Measurements from ENCODE around the gene SMIM44. TPM values are rescaled to one million over a fixed set of nuclear protein-coding genes. Genes with fewer than 3 reads are reported as not detected.
"Not testable (repeated sequence)": the region's sequence is repeated elsewhere in the genome, so short reads cannot be mapped to it uniquely, and the experiment has no call there.

SMIM44 gene
- total RNA-seq, 2 donors from 2014 or later: not detected

DNA sequence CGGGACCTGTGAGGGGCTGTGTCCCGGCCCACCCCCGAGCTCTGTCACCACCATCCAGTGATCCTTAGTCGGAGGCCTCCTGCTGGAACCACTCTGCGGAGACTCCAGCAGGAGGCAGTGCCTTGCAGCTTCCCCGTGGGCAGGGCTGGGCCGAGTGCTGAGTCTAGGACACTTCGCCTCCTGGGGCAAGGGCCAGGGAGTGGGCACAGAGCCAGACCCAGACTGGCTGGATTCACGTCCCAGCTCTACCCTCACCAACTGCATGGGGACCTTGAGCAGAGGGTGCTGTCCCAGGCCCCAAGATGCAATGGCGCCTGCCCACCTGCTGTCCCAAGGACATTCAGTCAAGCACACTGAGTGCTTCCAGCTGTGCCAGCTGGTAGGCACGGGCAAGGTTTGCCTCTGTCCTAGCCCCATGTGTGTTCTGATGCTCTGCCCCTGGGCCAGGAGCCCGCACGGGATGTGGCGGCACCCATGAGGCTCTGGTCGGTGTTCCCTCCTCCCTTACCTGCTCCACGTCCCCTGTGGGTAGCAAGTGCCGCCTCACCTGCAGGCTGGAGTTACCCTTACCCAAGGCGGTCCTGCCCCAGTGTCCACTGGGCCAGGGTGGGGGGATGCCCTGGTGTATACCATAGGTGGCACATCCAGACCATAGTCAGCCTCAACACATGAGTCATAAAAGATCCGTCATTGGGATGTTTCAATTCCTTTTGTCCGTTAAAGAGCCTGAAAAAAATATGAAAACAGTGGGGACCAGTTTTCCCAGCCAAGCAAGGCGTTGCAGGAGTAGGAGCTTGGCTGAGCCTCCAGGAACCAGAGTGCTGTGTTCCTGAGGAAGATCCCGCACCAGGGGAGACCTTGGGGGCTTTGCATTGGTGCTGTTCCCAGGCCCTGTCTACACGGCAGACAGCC lies 30.2 kb upstream of the SMIM44 start:
- DNase-seq (no peak), ATAC-seq (replicated peaks in 1 of 2) (no peak)
- Mint-ChIP-seq H3K27me3 (ENCODE audit: low read depth) (no peaks in the 10 kb centered on the region), H3K36me3 (ENCODE audit: insufficient read depth in 2 of 2) (peaks cover 1 to 4% of the 10 kb centered on the region in 2 donors), H3K4me1 (ENCODE audit: low read depth) (peaks cover 42% of the 10 kb centered on the region), H3K9me3 (no peaks in the 10 kb centered on the region), H3K27ac (no peak overlapping the region), H3K4me3 (no peak overlapping the region)

DNA sequence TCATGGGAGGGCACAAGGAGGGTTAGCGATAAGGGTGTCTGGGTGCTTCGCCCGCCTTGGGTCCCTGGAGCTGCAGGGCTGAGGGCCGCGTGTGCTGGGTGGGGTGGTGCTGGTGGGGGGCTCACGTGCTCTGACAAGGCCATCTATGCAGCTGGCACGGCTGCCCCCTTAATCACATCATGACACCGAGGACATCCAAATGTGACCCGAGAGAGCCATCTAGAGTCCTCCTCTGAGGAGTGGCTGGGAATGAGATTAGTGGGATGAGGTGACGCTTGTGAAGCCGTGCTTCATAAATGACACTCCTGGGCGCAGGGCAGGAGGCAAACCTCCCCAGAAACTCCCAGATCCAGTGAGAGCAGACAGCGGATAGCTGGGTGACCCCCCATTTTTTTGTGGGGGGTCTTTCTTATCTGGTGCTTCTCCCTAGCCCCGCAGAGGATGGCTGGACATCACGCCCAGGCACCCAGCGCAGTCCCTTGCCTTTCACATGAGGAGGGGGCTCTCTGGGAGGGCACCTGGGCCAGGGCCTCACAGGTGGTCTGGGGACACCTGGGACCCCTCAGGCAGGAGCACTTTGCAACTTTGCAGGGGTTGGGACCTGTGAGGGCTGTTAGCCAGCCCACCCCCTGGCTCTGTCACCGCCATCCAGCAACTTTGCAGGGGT lies 29.5 kb upstream of the SMIM44 start:
- Mint-ChIP-seq H3K27me3 (ENCODE audit: low read depth) (no peaks in the 10 kb centered on the region), H3K9me3 (no peaks in the 10 kb centered on the region), H3K36me3 (ENCODE audit: insufficient read depth in 2 of 2) (peaks cover 1 to 4% of the 10 kb centered on the region in 2 donors), H3K4me1 (ENCODE audit: low read depth) (peaks cover 47% of the 10 kb centered on the region), H3K4me3 (no peak overlapping the region), H3K27ac (no peak overlapping the region)
- DNase-seq: no peak
- no peak for ATAC-seq (replicated peaks in 1 of 2)

DNA sequence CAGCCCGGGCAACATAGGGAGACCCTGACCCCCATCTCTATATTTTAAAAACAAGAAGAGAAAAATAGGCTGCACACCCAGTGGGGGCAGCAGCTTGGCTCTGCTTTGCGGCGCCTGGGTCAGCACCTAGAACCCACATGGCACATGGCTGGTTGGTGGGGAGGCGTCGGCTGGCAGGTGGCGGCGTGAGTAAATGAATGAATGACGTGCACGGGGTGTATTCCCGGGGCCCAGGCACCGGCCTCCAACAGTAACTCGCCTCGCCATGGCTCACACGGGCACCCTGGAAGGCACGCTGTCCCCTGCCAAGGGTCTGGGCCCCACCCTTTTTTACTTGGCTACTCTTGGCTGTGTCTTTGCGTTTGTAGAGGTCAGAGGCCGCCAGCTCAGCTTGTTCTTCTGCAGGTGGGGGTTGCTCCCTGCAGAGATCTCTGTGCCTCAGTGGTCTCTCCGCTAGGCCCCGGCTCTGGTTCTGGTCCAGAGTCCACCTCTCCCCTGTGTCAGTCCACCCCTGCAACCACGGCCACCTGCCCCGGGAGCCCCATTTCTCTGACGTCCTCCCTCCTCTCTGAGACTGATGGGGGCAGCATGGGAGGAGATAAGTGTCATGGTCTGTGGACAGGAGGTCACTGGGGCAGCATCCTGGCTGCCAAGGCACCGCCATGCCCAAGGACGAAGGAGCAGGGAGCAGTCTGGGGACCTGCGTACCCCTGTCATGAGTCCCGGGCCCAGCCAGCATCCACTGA lies 28.4 kb upstream of the SMIM44 start:
- H3K36me3 Mint-ChIP-seq (ENCODE audit: insufficient read depth in 2 of 2): peaks cover 8 to 9% of the 10 kb centered on the region in 2 donors
- peaks cover 52% of the 10 kb centered on the region for H3K4me1 Mint-ChIP-seq (ENCODE audit: low read depth)

DNA sequence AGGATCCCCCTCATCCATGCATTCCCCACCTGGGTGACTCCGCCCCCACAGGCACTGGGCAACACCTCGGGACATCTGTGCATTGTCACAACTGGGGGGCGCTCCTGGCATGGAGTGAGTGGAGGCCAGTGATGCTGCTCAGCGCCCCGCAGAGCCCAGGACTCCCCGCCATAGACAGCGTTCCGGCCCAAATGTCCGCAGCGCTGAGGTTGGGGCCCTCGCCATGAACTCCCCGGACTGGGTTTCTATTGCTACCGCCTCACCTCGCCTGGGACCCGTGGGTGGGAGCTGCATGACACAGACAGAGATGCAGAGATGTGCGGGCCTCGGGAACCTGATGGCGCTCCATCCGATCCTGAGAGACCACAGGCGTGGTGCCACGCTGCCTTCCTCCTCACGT lies 27.5 kb upstream of the SMIM44 start:
- ATAC-seq (replicated peaks in 1 of 2): no peak
- Mint-ChIP-seq H3K4me3 (no peak overlapping the region), H3K27ac (no peak overlapping the region), H3K9me3 (no peaks in the 10 kb centered on the region), H3K4me1 (ENCODE audit: low read depth) (peaks cover 45% of the 10 kb centered on the region), H3K36me3 (ENCODE audit: insufficient read depth in 2 of 2) (peaks cover 8 to 10% of the 10 kb centered on the region in 2 donors), H3K27me3 (ENCODE audit: low read depth) (no peaks in the 10 kb centered on the region)
- no peak for DNase-seq

More for the DNA sequence above, 28.4 kb upstream of the SMIM44 start:
- no peak overlapping the region for H3K4me3 Mint-ChIP-seq
- DNase-seq: no peak
- H3K27ac Mint-ChIP-seq: no peak overlapping the region
- H3K9me3 Mint-ChIP-seq: no peaks in the 10 kb centered on the region
- H3K27me3 Mint-ChIP-seq (ENCODE audit: low read depth): no peaks in the 10 kb centered on the region
- no peak for ATAC-seq (replicated peaks in 1 of 2)

DNA sequence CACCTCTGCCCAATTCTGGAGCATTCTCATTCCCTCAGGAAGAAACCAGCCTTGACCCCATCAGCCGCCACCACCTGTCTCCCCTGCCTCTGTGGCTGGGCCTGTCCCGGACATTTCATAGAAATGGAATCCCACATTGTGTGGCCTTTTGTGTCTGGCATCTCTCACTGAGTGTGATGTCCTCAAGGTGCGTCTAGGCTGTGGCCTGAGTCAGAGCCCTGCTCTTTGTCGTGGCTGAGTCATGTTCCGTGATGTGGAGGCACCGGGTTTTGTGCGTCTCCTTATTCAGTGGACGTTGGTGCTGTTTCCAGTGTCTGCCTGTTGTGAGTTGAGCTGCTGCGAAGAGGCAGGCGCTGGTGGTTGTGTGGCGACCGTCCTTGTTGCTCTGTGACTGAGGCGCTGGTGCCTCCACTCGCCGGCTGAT lies 26.3 kb upstream of the SMIM44 start:
- Mint-ChIP-seq H3K4me3 (peak overlapping the region; percentile 64 to 78), H3K4me1 (ENCODE audit: low read depth) (peaks cover 55% of the 10 kb centered on the region), H3K27ac (peak overlapping the region; percentile 87), H3K27me3 (ENCODE audit: low read depth) (no peaks in the 10 kb centered on the region), H3K9me3 (no peaks in the 10 kb centered on the region), H3K36me3 (ENCODE audit: insufficient read depth in 2 of 2) (peaks cover 8 to 10% of the 10 kb centered on the region in 2 donors)
- DNase-seq: peak; percentile 35 to 38
- ATAC-seq (replicated peaks in 1 of 2): no peak

DNA sequence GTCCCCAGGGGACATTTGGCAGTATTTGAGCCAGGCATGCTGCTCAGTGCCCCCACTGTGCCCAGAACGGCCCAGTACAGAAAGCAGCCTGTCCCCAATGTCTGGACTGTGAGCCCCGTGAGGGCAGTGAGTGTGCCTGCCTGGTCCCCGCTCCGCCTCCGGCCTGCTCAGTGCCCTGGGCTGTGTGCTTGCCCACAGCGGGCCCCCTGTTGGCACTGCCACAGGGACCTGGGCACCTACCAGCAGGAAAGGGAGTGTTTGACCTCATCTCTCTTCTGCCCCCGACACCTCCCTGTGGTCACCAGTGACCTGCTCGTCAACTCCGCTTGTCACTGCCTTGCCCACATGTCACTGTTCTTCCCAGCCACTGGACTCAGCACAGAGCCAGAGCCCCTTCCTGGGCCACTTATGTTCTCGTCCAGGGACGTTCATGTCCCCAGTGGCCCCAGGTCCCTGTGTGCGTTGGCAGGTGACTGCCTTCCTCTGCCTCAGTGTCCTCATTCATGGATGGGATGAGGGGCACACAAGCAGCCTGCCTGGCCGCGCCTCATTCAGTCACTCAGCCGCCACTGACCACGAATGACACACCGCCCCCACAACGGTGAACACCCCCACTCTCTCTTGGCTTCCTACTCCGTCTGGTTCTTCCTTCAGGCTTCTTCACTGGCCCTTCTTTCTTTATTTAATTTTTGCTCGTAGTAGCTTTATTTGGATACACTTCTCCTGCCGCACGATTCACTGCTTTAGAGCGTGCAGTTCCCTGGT lies 25.7 kb upstream of the SMIM44 start:
- ATAC-seq (replicated peaks in 1 of 2) (no peak), DNase-seq (peak in 1 of 2 donors; percentile 37)
- no peaks in the 10 kb centered on the region for H3K9me3 Mint-ChIP-seq
- H3K4me1 Mint-ChIP-seq (ENCODE audit: low read depth): peaks cover 53% of the 10 kb centered on the region
- peaks cover 8 to 10% of the 10 kb centered on the region in 2 donors for H3K36me3 Mint-ChIP-seq (ENCODE audit: insufficient read depth in 2 of 2)
- peak overlapping the region; percentile 87 for H3K27ac Mint-ChIP-seq
- H3K4me3 Mint-ChIP-seq: peak overlapping the region; percentile 64 to 98
- H3K27me3 Mint-ChIP-seq (ENCODE audit: low read depth): no peaks in the 10 kb centered on the region

DNA sequence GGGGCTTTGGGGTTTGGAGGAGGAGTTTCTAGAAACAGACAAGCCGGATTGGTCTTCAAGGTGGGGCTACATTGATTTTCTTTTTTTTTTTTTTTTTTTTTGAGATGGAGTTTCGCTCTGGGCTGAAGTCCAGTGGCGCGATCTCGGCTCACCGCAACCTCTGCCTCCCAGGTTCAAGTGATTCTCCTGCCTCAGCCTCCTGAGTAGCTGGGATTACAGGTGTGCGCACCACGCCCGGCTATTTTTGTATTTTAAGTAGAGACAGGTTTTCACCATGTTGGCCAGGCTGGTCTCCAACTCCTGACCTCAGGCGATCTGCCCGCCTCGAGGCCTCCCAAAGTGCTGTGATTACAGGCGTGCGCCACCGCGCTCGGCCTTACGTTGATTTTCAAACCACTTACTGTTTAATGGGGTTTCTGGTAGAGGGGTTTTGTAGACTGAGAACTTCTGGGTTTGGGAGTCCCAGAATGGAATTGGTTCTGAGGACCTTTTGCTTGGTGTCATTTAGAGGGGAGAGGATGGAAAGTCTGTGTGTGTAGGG lies 24.9 kb upstream of the SMIM44 start:
- Mint-ChIP-seq H3K4me1 (ENCODE audit: low read depth) (peaks cover 49% of the 10 kb centered on the region), H3K27ac (peak overlapping the region; percentile 25), H3K4me3 (peak overlapping the region; percentile 64 to 98)
- not testable (repeated sequence) for ATAC-seq (replicated peaks in 1 of 2); H3K27me3 Mint-ChIP-seq (ENCODE audit: low read depth); DNase-seq; H3K36me3 Mint-ChIP-seq (ENCODE audit: insufficient read depth in 2 of 2); H3K9me3 Mint-ChIP-seq

DNA sequence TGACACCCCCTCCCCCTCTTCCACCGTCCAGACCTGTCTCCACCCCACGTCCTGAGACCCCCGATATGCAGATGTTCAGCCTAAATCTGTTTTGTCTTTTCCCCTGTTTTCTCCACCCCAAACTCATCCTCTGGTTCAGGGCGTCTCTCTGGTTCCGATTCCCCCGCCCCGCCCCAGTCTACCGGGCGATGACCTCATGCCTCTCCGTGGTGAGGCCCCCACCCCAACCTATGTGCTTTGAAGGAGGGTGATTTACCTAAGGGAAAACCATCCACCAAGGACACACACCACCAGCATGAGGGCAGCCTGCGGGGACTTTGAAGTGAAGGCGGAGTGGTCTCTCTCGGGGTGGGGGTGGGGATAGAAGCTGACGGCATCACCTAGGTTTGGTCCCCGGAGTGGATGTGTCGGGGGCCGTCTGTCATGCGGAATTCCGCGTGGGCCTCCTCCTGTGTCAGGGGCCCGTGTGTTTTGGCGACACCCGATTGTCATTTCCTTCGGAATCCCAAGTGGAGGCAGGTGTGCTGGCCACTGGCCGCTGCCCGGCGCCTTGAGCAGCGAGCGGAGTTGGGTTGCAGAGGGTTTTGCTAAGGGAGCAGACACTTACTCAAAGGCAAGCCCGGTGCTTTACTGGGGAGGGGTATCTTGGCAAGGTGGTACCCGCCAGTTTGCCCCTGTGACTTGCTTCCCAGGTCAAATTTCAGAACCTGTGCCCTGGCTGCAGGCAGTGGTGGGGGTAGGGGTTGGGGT lies 24.3 kb upstream of the SMIM44 start:
- ATAC-seq (replicated peaks in 1 of 2) (no peak), DNase-seq (peak; percentile 31 to 42)
- peak overlapping the region; percentile 97 to 98 for H3K4me3 Mint-ChIP-seq
- no peaks in the 10 kb centered on the region for H3K27me3 Mint-ChIP-seq (ENCODE audit: low read depth)
- peaks cover 49% of the 10 kb centered on the region for H3K4me1 Mint-ChIP-seq (ENCODE audit: low read depth)
- peak overlapping the region; percentile 82 for H3K27ac Mint-ChIP-seq
- H3K9me3 Mint-ChIP-seq: no peaks in the 10 kb centered on the region
- peaks cover 8 to 10% of the 10 kb centered on the region in 2 donors for H3K36me3 Mint-ChIP-seq (ENCODE audit: insufficient read depth in 2 of 2)

DNA sequence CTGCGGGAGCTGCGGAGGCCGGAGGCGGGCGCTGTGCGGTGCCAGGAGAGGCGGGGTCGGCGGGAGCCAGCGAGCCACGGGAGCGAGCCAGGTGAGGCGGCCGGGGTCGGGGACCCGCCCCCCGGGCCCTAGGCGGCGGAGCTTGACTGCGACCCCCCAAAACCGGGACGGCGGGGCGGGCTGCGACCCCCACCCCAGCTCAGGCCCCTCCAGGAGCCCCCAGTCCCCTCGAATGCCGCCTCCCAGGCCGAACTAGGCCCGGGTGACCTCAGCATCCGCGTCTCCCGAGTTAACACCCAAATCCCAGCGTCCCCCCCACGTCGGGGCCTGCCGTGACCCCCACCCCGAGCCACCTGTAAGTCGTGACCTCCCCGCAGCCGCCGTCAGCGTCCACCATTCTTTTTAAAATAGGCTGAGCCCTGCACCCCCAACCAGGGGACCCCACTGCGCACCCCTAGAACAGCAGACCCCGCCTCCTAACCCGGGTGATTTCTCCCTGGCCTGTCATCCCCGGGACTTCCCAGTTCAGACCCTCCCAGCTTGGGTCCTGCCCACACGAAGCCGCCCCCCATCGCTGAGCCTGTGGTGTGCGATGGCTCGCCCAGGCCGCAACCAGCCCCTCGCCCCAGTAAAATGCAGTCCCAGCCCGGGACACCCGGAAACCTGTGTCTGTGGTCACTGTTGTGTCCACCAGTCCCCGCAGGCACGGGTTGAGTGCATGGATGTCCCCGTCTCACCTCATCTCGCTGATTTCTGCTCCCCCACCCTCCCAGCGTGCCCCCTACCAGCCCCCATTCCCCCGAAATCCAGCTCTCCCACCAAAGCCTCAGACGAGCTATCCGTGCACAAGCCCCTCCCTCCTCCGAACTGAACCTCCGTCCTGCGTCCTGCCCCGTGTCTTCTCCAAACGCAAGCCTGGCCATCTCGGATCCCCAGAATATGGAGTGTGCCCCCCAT lies 23.4 kb upstream of the SMIM44 start:
- ATAC-seq (replicated peaks in 1 of 2): peak in 1 of 2 donors; percentile 1
- H3K4me3 Mint-ChIP-seq: peak overlapping the region; percentile 97 to 98
- no peaks in the 10 kb centered on the region for H3K9me3 Mint-ChIP-seq
- H3K27ac Mint-ChIP-seq: peak overlapping the region; percentile 86
- H3K4me1 Mint-ChIP-seq (ENCODE audit: low read depth): peaks cover 49% of the 10 kb centered on the region
- peaks cover 8 to 10% of the 10 kb centered on the region in 2 donors for H3K36me3 Mint-ChIP-seq (ENCODE audit: insufficient read depth in 2 of 2)
- no peaks in the 10 kb centered on the region for H3K27me3 Mint-ChIP-seq (ENCODE audit: low read depth)
- peak; percentile 27 to 37 for DNase-seq

DNA sequence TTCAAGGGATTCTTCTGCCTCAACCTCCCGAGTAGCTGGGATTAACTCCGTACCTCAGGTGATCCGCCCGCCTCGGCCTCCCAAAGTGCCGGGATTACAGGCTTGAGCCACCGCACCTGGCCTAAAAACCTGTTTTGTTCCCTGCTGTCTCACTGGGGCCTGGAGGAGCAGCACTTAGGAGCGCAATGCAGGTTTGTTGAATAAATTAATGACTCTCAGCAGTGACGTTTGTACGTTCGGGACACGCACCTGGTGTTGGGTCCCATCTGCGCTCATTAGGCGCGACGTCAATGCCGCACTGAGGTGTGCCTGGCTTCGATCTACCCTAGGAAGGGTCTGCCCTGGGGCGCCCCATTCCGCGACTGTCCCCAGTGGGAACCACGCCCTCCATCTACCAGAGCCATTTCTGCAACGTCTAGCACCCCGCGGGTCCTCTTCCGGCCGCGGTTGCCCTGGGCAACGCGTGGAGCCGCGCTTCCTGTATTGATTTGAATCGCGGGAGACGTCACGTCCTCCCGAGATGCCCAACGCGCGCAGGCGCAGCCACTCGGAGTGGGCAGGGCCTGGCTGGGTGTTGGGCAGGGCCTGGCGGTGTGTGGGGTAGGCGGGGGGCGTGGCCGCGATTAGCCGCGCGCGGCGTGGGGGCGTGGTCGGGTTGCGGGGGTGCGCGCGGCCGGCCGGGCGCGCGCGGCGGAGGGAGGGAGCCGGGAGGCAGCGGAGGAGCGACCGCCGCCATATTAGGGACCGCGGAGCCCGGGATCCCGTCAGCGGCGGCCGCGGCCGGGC lies 22.6 kb upstream of the SMIM44 start, which contains the start of gene FZR1:
Gene FZR1, plus strand, starts transcription at position 714 of the 786 bp plus-strand sequence. CDS start 16,679 bp downstream, outside the sequence.
- peak within 1 kb of the TSS; percentile 97 to 98 for H3K4me3 Mint-ChIP-seq
- H3K27me3 Mint-ChIP-seq (ENCODE audit: low read depth): no peaks in the 10 kb centered on the region
- H3K4me1 Mint-ChIP-seq (ENCODE audit: low read depth): peaks cover 53% of the 10 kb centered on the region
- peaks cover 8 to 10% of the 10 kb centered on the region in 2 donors for H3K36me3 Mint-ChIP-seq (ENCODE audit: insufficient read depth in 2 of 2)
- H3K9me3 Mint-ChIP-seq: no peaks in the 10 kb centered on the region
- DNase-seq: peak; percentile 99 to 100
- ATAC-seq (replicated peaks in 1 of 2): peak; percentile 95 to 96
- peak within 1 kb of the TSS; percentile 86 for H3K27ac Mint-ChIP-seq

All from activated T-cell treated with anti-CD3 and anti-CD28 coated beads, Interleukin-2, amount 50 U/mL, for 72 hours (primary cell).